Mesendoderm (in vitro differentiated cells): ENCODE measurements around the gene PCK2.

Experiments
- DNase-seq: peaks from one replicate; pipeline ENCODE4 v3.0.0; 2013
- H2AK5ac ChIP-seq: 2 replicates; pipeline ENCODE4 v1.6.1; 2013; ENCODE audit warnings: low read length, inconsistent platforms
- H2BK120ac ChIP-seq: 2 replicates; pipeline ENCODE4 v1.6.1; 2013; ENCODE audit warnings: low read depth, mild to moderate bottlenecking, low read length, moderate library complexity, mixed read lengths
- H2BK15ac ChIP-seq: replicated peaks from 2 replicates; pipeline ENCODE4 v1.6.1; 2013; ENCODE audit warnings: low read depth, mild to moderate bottlenecking, moderate library complexity
- H2BK5ac ChIP-seq: 2 replicates; pipeline ENCODE4 v1.6.1; 2013; ENCODE audit warnings: low read length, inconsistent platforms
- H3K18ac ChIP-seq: 2 replicates; pipeline ENCODE4 v1.6.1; 2013; ENCODE audit warnings: mild to moderate bottlenecking, low read length, mixed read lengths
- H3K23ac ChIP-seq: one replicate; pipeline ENCODE4 v1.6.1; 2013; ENCODE audit warnings: low read length
- H3K27ac ChIP-seq: 2 replicates; pipeline ENCODE4 v1.5.1; 2013; ENCODE audit warnings: low read depth, mild to moderate bottlenecking, inconsistent platforms, low read length, moderate library complexity
- H3K27me3 ChIP-seq: 2 replicates; pipeline ENCODE4 v1.6.1; 2013; ENCODE audit warnings: low read length, control low read depth, mild to moderate bottlenecking, inconsistent platforms; ENCODE audit not compliant: insufficient read depth, poor library complexity
- H3K36me3 ChIP-seq: 2 replicates; pipeline ENCODE4 v1.6.1; 2013; ENCODE audit warnings: low read length, inconsistent platforms; ENCODE audit not compliant: control insufficient read depth, insufficient read depth
- H3K4ac ChIP-seq: one replicate; pipeline ENCODE4 v1.6.1; 2013; ENCODE audit warnings: low read depth, mild to moderate bottlenecking, low read length, moderate library complexity
- H3K4me1 ChIP-seq: 2 replicates; pipeline ENCODE4 v1.6.1; 2013; ENCODE audit warnings: low read depth, low read length, inconsistent platforms; ENCODE audit not compliant: control insufficient read depth
- H3K4me2 ChIP-seq: 2 replicates; pipeline ENCODE4 v1.6.1; 2013; ENCODE audit warnings: low read length
- H3K4me3 ChIP-seq: 2 replicates; pipeline ENCODE4 v1.5.1; 2013; ENCODE audit warnings: mild to moderate bottlenecking, low read length
- H3K56ac ChIP-seq: one replicate; pipeline ENCODE4 v1.6.1; 2013; ENCODE audit warnings: low read length
- H3K79me1 ChIP-seq: 2 replicates; pipeline ENCODE4 v1.6.1; 2013; ENCODE audit warnings: low read length, inconsistent platforms
- H3K79me2 ChIP-seq: 2 replicates; pipeline ENCODE4 v1.6.1; 2013; ENCODE audit warnings: mild to moderate bottlenecking, low read length; ENCODE audit not compliant: control insufficient read depth, insufficient read depth
- H3K9ac ChIP-seq: 2 replicates; pipeline ENCODE4 v1.6.1; 2013; ENCODE audit warnings: low read length, inconsistent platforms
- H4K5ac ChIP-seq: one replicate; pipeline ENCODE4 v1.6.1; 2013; ENCODE audit warnings: low read length
- H4K8ac ChIP-seq: one replicate; pipeline ENCODE4 v1.6.1; 2013; ENCODE audit warnings: low read depth, mild to moderate bottlenecking, control low read depth, low read length, moderate library complexity
- WGBS: extraction: QIAGEN DNeasy Blood & Tissue Kit; methylation state at CpG from one replicate; pipeline ENCODE4 v1.1.7; 2013; ENCODE audit warnings: low lambda C conversion rate, missing lambda C conversion rate; ENCODE audit not compliant: insufficient coverage; ENCODE audit errors: extremely low coverage; 5-methylcytosine and 5-hydroxymethylcytosine counted together

Gene PCK2

DNA sequence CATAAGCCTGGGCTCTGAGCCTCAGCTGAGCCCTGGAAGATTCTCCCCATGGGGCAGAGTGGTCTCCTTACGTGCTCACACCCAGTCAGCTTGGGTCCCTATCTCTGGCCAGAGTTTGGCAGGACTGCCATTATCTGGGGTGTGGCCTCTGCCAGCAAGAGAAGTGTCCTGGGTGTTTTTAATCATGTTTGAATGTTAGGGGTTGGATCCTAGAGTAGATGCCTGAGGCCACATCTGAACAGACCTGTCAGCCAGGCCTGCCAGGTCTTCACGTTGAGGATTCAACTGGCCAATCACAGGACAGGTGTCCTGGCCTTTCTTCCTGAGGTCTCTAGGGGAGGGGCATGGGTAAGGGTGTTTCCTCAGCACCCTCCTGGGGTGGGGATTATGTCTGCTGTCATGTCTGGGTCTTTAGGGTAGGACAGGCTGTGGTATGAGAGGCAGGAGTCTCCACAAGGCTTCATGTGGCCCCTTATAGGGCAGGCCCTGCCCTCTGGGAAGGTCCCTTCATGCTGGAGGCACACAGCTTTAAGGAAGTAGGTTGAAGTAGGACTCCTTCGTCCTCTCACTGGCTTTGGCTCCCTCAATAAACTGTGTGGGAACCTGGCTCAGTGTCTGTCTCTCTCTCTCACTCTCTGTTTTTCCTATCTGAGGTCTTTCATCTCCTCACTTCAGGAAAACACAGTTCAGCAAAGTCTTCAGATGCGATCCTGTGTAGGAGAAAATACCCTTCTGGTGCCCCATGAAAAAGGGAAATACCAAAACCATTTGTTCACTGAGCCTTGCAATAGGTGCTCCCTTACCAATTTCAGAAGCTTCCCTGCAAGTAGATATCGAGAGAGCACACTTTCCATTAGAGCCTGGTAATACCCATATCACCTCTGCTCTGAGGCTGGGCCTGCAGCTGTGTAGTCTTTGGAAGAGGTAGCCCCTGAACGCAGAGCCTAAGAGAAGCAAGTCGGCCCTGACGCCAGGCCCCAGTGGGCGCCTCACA, 29.6 kb downstream of the PCK2 start:
- H3K4me3 ChIP-seq, result no peak overlapping the region
- no peak overlapping the region for H3K9ac ChIP-seq
- H3K36me3 ChIP-seq, result peaks cover 1% of the 10 kb centered on the region
- no peak overlapping the region for H2AK5ac ChIP-seq
- no peak overlapping the region for H3K4ac ChIP-seq
- H3K27me3 ChIP-seq, result no peaks in the 10 kb centered on the region
- H3K4me2 ChIP-seq, result no peak overlapping the region
- WGBS, result no CpG with 5 or more reads among the region's 9 CpGs
- no peak overlapping the region for H3K27ac ChIP-seq
- no peak overlapping the region for H4K8ac ChIP-seq
- no peak overlapping the region for H3K56ac ChIP-seq
- no peak overlapping the region for H2BK120ac ChIP-seq
- H3K79me2 ChIP-seq, result no peaks in the 10 kb centered on the region
- no peak overlapping the region for H3K18ac ChIP-seq
- H3K4me1 ChIP-seq, result no peaks in the 10 kb centered on the region
- no peak overlapping the region for H4K5ac ChIP-seq
- no peak overlapping the region for H3K23ac ChIP-seq
- no peak for DNase-seq
- no peak overlapping the region for H2BK5ac ChIP-seq
- no peak overlapping the region for H2BK15ac ChIP-seq
- H3K79me1 ChIP-seq, result no peaks in the 10 kb centered on the region

DNA sequence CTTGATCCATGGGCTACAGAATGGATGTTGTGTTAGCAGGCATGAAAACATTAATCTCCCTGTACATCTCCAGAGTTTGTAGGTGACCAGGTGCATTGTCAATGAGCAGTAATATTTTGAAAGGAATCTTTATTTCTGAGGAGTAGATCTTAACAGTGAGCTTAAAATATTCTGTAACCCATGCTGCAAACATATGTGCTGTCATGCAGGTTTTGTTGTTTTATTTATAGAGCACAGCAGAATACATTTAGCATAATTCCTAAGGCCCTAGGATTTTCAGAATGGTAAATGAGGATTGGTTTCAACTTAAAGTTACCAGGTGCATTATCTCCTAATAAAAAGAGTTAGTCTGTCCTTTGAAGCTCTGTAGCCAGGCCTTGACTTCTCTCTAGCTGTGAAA, 32.8 kb downstream of the PCK2 start:
- H3K79me2 ChIP-seq, result no peaks in the 10 kb centered on the region
- H3K27me3 ChIP-seq, result no peaks in the 10 kb centered on the region
- peaks cover 1% of the 10 kb centered on the region for H3K36me3 ChIP-seq

DNA sequence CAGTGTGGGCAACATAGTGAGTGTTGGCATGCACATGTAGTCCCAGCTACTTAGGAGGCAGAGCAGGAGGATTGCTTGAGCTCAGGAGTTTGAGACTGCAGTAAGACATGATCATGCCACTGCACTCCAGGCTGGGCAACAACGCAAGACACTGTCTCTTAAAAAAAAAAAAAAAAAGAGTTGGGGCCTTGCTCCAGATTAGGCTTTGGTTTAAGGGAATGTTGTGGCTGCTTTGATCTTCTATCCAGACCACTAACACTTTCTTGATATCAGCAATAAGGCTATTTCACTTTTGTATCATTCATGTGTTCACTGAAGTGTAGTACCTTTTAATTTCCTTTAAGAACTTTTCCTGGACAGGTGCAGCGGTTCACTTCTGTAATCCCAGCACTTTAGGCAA, 33.6 kb downstream of the PCK2 start:
- no peaks in the 10 kb centered on the region for H3K79me2 ChIP-seq
- DNase-seq, result no peak

More for the DNA sequence above, 32.8 kb downstream of the PCK2 start:
- Histone ChIP-seq H2BK15ac (no peak overlapping the region), H3K9ac (no peak overlapping the region), H3K56ac (no peak overlapping the region), H3K23ac (no peak overlapping the region), H4K5ac (no peak overlapping the region), H3K27ac (no peak overlapping the region), H3K4me2 (no peak overlapping the region), H2AK5ac (no peak overlapping the region), H2BK120ac (no peak overlapping the region), H3K4me1 (no peaks in the 10 kb centered on the region), H3K18ac (no peak overlapping the region), H3K4me3 (no peak overlapping the region), H3K79me1 (no peaks in the 10 kb centered on the region), H3K4ac (no peak overlapping the region), H2BK5ac (no peak overlapping the region), H4K8ac (no peak overlapping the region)
- DNase-seq, result no peak

GRCh38 chr14:24129410-24129998, 35.4 kb downstream of the PCK2 start:
- Histone ChIP-seq H3K27ac (no peak overlapping the region), H3K79me2 (no peaks in the 10 kb centered on the region)
- no CpG with 5 or more reads among the region's 8 CpGs for WGBS

More for the DNA sequence above, 33.6 kb downstream of the PCK2 start:
- H3K23ac ChIP-seq, result no peak overlapping the region
- no peaks in the 10 kb centered on the region for H3K4me1 ChIP-seq
- H3K27ac ChIP-seq, result no peak overlapping the region
- no peaks in the 10 kb centered on the region for H3K36me3 ChIP-seq
- H4K5ac ChIP-seq, result no peak overlapping the region
- no peak overlapping the region for H3K4me2 ChIP-seq
- H3K9ac ChIP-seq, result no peak overlapping the region
- no peak overlapping the region for H2BK15ac ChIP-seq
- H3K18ac ChIP-seq, result no peak overlapping the region
- no peak overlapping the region for H2BK5ac ChIP-seq
- H3K4me3 ChIP-seq, result no peak overlapping the region
- H2BK120ac ChIP-seq, result no peak overlapping the region
- whole genome bisulfite sequencing, result no CpG with 5 or more reads among the region's 2 CpGs
- H3K56ac ChIP-seq, result no peak overlapping the region
- no peak overlapping the region for H3K4ac ChIP-seq
- no peaks in the 10 kb centered on the region for H3K79me1 ChIP-seq
- H4K8ac ChIP-seq, result no peak overlapping the region
- H3K27me3 ChIP-seq, result no peaks in the 10 kb centered on the region
- H2AK5ac ChIP-seq, result no peak overlapping the region

GRCh38 chr14:24130380-24130716, 36.2 kb downstream of the PCK2 start, which contains the start of gene FITM1:
Gene FITM1 (plus strand): TSS chr14:24130659. CDS start chr14:24131564, 905 bp downstream.
- no peak within 1 kb of the TSS for H2AK5ac ChIP-seq
- DNase-seq, result no peak
- H3K36me3 ChIP-seq, result no peaks in the 10 kb centered on the region
- H3K9ac ChIP-seq, result no peak within 1 kb of the TSS
- no peak within 1 kb of the TSS for H3K4me3 ChIP-seq
- H4K5ac ChIP-seq, result no peak within 1 kb of the TSS
- H2BK120ac ChIP-seq, result no peak within 1 kb of the TSS
- no peaks in the 10 kb centered on the region for H3K79me1 ChIP-seq
- no peaks in the 10 kb centered on the region for H3K4me1 ChIP-seq
- no peaks in the 10 kb centered on the region for H3K79me2 ChIP-seq
- no peak within 1 kb of the TSS for H3K4me2 ChIP-seq
- H3K56ac ChIP-seq, result no peak within 1 kb of the TSS
- no peak within 1 kb of the TSS for H2BK15ac ChIP-seq
- whole genome bisulfite sequencing, result no CpG with 5 or more reads among the region's 5 CpGs
- no peak within 1 kb of the TSS for H3K18ac ChIP-seq
- H3K23ac ChIP-seq, result no peak within 1 kb of the TSS
- H3K27ac ChIP-seq, result no peak within 1 kb of the TSS
- no peaks in the 10 kb centered on the region for H3K27me3 ChIP-seq
- no peak within 1 kb of the TSS for H2BK5ac ChIP-seq
- H4K8ac ChIP-seq, result no peak within 1 kb of the TSS
- H3K4ac ChIP-seq, result no peak within 1 kb of the TSS

More at GRCh38 chr14:24129410-24129998, 35.4 kb downstream of the PCK2 start:
- Histone ChIP-seq H3K9ac (no peak overlapping the region), H3K4me1 (no peaks in the 10 kb centered on the region), H3K56ac (no peak overlapping the region), H3K79me1 (no peaks in the 10 kb centered on the region), H3K18ac (no peak overlapping the region), H2BK120ac (no peak overlapping the region), H4K8ac (no peak overlapping the region), H3K27me3 (no peaks in the 10 kb centered on the region), H2BK15ac (no peak overlapping the region), H3K36me3 (no peaks in the 10 kb centered on the region), H3K4me2 (no peak overlapping the region), H3K23ac (no peak overlapping the region), H2BK5ac (no peak overlapping the region), H2AK5ac (no peak overlapping the region), H3K4me3 (no peak overlapping the region), H4K5ac (no peak overlapping the region), H3K4ac (no peak overlapping the region)
- no peak for DNase-seq
